Esophagus muscularis mucosa (tissue), 4 donors: ENCODE data around the gene RNF224. TPM values are rescaled to one million over a fixed set of nuclear protein-coding genes. Genes with fewer than 3 reads are reported as not detected.
A peak's percentile ranks its signal among the peaks of the same experiment; 100 is the strongest.

Experiments
- DNase-seq: peaks from one replicate; pipeline ENCODE4 v3.0.0-alpha.2; 2017; ENCODE audit errors: extremely low spot score
- H3K27ac ChIP-seq, 4 donors: fragments of 200-600 bp; sonication (generic); replicated peaks in 1 of 4; 1 replicate in 3 of 4; 2 replicates in 1 of 4; pipeline ENCODE4 v1.5.1; 2016 to 2019; ENCODE audit warnings: mild to moderate bottlenecking in 1 of 4
- H3K27me3 ChIP-seq, 4 donors: fragments of 200-600 bp; sonication (generic); one replicate each; pipeline versions ENCODE4 v1.5.1 to v1.6.0; 2016 to 2019
- H3K36me3 ChIP-seq, 4 donors: fragments of 200-600 bp; sonication (generic); one replicate each; pipeline ENCODE4 v1.5.1; 2016 to 2019
- H3K4me1 ChIP-seq, 4 donors: fragments of 200-600 bp; sonication (generic); one replicate each; pipeline ENCODE4 v1.5.1; 2016 to 2019
- H3K4me3 ChIP-seq, 4 donors: fragments of 200-600 bp; sonication (generic); 1 replicate in 2 of 4; 2 replicates in 2 of 4; pipeline ENCODE4 v1.5.1; 2016 to 2019; ENCODE audit warnings: mild to moderate bottlenecking in 4 of 4, moderate library complexity in 1 of 4
- H3K9me3 ChIP-seq, 4 donors: fragments of 200-600 bp; sonication (generic); 1 replicate in 3 of 4; 2 replicates in 1 of 4; pipeline ENCODE4 v1.5.1; 2016 to 2019
- EP300 ChIP-seq: sonication (generic); formaldehyde crosslinking; IDR thresholded peaks from one replicate; pipeline ENCODE4 v1.6.1; 2017; ENCODE audit warnings: antibody characterized with exemption
- POLR2A ChIP-seq: fragments of 450-650 bp; IDR thresholded peaks from one replicate; pipeline ENCODE4 v1.6.1; 2017; ENCODE audit warnings: antibody characterized with exemption, moderate library complexity, mild to moderate bottlenecking, low read depth
- POLR2AphosphoS5 ChIP-seq, 2 donors: sonication (generic); formaldehyde crosslinking; IDR thresholded peaks; one replicate each; pipeline ENCODE4 v1.6.1; 2017; ENCODE audit warnings: antibody characterized with exemption in 2 of 2
- WGBS: methylation state at CpG from one replicate; pipeline ENCODE4 v1.1.5; 2018; 5-methylcytosine and 5-hydroxymethylcytosine counted together
- intact Hi-C: fragments of 100-400 bp; cut with DNase I; formaldehyde crosslinking; loops from one replicate; pipeline ENCODE4 v1.15.1; 2023
- total RNA-seq, 4 donors: library from RNA; depleted of rRNA; stranded (reverse); fragments of >200 nt; gene quantifications; one replicate each; pipeline versions ENCODE4 v1.1.0 to v1.2.1, GENCODE V29; 2016
- TF ChIP-seq, protein P1 (sequence below), 3 experiments: fragments of 200-600 bp in 2 of 3; fragments of 450-650 bp in 1 of 3; sonication (generic) in 2 of 3; IDR thresholded peaks; one replicate each; pipeline ENCODE4 v1.5.1; 2017 to 2019; ENCODE audit warnings: antibody characterized with exemption in 3 of 3, mild to moderate bottlenecking in 2 of 3, moderate library complexity in 1 of 3

RNF224 gene
- total RNA-seq, 4 donors from 2014 or later = not detected

DNA sequence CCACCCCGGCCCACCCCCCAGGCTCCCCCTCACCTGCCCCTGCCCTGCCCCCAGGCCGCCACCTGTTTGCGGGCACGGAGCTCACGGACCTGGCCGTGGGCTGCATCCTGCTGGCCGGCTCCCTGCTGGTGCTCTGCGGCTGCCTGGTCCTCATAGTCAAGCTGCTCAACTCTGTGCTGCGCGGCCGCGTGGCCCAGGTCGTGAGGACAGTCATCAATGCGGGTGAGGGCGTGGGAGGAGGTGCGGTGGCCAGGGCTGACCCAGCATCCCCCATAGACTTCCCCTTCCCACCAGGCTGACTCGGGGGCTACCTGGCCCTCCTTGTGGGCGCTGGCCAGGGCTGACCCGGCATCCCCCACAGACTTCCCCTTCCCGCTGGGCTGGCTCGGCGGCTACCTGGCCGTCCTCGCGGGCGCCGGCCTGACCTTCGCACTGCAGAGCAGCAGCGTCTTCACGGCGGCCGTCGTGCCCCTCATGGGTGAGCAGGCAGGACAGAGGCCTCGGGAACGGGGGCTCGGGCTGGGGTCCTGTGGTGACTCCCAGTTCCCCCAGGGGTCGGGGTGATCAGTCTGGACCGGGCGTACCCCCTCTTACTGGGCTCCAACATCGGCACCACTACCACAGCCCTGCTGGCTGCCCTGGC, 6.9 kb downstream of the RNF224 start:
- Histone ChIP-seq H3K27ac (no peak overlapping the region), H3K9me3 (no peaks in the 10 kb centered on the region), H3K27me3 (peaks cover 0 to 61% (median 36%) of the 10 kb centered on the region in 4 donors), H3K4me3 (no peak overlapping the region), H3K4me1 (peaks cover 32 to 46% (median 36%) of the 10 kb centered on the region in 4 donors), H3K36me3 (no peaks in the 10 kb centered on the region)
- TF ChIP-seq POLR2A (no peak), EP300 (no peak), POLR2AphosphoS5 (IDR thresholded peaks at IDR 0.05) (no peak)
- TF ChIP-seq, protein P1, sequence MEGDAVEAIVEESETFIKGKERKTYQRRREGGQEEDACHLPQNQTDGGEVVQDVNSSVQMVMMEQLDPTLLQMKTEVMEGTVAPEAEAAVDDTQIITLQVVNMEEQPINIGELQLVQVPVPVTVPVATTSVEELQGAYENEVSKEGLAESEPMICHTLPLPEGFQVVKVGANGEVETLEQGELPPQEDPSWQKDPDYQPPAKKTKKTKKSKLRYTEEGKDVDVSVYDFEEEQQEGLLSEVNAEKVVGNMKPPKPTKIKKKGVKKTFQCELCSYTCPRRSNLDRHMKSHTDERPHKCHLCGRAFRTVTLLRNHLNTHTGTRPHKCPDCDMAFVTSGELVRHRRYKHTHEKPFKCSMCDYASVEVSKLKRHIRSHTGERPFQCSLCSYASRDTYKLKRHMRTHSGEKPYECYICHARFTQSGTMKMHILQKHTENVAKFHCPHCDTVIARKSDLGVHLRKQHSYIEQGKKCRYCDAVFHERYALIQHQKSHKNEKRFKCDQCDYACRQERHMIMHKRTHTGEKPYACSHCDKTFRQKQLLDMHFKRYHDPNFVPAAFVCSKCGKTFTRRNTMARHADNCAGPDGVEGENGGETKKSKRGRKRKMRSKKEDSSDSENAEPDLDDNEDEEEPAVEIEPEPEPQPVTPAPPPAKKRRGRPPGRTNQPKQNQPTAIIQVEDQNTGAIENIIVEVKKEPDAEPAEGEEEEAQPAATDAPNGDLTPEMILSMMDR (IDR thresholded peaks at IDR 0.05) = no peak
- intact Hi-C loops = no loop called here
- no peak for DNase-seq
- WGBS = 69% methylated on average over 13 of the region's 40 CpGs

DNA sequence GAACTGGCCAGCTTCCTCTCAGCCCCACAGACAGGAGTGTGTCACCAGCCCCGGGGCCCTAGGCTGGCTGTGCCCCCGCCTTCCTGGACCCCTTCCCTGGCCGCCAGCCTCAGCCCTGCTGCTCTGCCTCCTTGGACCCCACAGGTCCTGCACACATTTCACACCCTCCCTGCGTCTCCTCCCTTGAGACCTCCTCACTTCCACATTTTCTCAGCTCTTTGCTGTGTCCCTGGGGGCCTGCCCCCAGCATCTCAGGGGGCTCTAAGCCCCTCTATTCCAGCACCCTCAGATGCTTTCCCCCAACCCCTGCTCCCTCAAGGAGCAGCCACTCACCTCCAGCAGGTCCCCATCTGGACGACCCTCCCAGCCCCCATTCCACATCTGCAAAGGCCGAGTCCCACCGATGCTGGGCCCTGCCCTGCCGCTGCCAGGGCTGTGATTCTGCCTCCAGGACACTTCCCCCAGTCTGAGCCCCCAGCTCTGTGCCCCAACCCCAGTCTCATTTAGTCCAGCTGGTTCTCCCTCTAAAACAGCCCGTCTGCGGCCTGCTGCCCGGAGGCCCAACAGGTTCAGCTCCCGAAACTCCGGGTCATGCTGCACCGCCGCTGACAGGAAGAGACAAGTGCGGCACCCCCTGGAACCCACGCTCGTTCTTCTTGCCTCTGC, 7.6 kb downstream of the RNF224 start:
- H3K4me3 ChIP-seq = no peak overlapping the region
- TF ChIP-seq POLR2AphosphoS5 (IDR thresholded peaks at IDR 0.05) (no peak), POLR2A (no peak), EP300 (no peak)
- TF ChIP-seq, protein P1 (IDR thresholded peaks at IDR 0.05) = no peak
- WGBS = 71% methylated on average over 16 of the region's 18 CpGs
- H3K36me3 ChIP-seq = no peaks in the 10 kb centered on the region
- peaks cover 39 to 53% (median 43%) of the 10 kb centered on the region in 4 donors for H3K4me1 ChIP-seq
- intact Hi-C loops = no loop called here
- no peak for DNase-seq
- no peaks in the 10 kb centered on the region for H3K9me3 ChIP-seq
- H3K27ac ChIP-seq = no peak overlapping the region
- peaks cover 0 to 54% (median 29%) of the 10 kb centered on the region in 4 donors for H3K27me3 ChIP-seq

DNA sequence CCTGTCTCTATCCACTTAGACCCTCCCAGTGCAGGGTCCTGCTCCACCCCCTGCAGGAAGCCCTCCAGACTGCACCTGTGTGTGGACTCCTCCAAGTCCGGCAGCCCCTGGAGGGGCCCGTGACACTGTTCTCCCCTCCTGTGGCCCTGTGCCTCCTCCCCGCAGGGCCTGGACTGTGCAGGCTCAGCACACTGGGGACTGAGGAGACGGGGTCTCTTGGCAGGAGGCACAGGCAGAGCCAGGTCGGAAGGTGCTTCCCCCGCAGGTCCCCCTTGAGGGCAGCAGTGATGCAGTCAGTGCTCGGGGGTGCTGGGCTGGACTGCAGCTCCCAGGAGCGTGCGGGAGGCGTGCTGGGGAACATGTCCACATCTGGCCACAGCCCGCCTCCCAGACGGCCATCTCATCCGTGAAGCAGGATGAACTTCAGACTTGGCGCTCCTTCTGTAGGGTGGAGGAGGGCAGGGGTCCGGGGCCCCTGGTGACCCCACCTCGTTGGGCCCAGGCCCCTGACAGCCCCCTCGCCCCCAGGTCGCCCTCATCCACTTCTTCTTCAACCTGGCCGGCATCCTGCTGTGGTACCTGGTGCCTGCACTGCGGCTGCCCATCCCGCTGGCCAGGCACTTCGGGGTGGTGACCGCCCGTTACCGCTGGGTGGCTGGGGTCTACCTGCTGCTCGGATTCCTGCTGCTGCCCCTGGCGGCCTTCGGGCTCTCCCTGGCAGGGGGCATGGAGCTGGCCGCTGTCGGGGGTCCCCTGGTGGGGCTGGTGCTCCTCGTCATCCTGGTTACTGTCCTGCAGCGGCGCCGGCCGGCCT, 8.3 kb downstream of the RNF224 start:
- Histone ChIP-seq H3K36me3 (no peaks in the 10 kb centered on the region), H3K4me1 (peaks cover 40 to 60% (median 48%) of the 10 kb centered on the region in 4 donors), H3K4me3 (peak overlapping the region; percentile 29 to 43 (median 37)), H3K9me3 (no peaks in the 10 kb centered on the region), H3K27me3 (peaks cover 0 to 46% (median 22%) of the 10 kb centered on the region in 4 donors), H3K27ac (peak overlapping the region in 1 of 4 donors; percentile 1)
- DNase-seq = no peak
- 52% methylated on average over 4 of the region's 35 CpGs for WGBS
- intact Hi-C loops = no loop called here
- TF ChIP-seq EP300 = no peak
- TF ChIP-seq POLR2A = no peak
- TF ChIP-seq, protein P1 (IDR thresholded peaks at IDR 0.05) = no peak
- TF ChIP-seq POLR2AphosphoS5 (IDR thresholded peaks at IDR 0.05) = no peak

DNA sequence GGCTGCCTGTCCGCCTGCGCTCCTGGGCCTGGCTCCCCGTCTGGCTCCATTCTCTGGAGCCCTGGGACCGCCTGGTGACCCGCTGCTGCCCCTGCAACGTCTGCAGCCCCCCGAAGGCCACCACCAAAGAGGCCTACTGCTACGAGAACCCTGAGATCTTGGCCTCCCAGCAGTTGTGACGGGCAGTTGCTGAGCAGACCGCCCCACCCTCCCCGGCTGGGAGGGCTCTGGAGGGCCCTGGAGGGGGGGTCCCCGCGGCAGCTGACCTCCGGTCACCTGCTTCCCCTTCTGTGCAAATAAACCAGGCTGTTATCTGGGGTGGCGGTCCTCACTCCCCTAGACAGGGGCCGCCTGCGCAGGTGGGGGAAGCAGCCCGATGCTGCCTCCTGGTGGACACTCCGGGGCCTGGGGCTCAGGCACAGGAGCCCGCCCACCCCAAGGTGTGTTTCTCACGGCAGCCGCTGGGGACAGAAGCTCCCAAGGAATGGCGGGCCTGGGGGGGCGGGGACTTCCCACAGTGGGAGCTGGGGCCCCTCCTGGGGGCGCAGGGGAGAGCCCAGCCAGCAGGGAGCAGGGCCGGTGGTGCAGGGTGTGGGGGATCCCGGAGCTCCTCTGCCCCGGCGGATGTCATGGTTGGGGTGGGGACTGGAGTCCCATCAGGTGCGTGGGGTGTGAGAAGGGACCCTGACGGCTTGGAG, 9.1 kb downstream of the RNF224 start:
- peak overlapping the region in 1 of 4 donors; percentile 1 for H3K27ac ChIP-seq
- no peaks in the 10 kb centered on the region for H3K36me3 ChIP-seq
- WGBS = 13% methylated on average over 9 of the region's 31 CpGs
- H3K9me3 ChIP-seq = no peaks in the 10 kb centered on the region
- H3K27me3 ChIP-seq = peaks cover 0 to 39% (median 15%) of the 10 kb centered on the region in 4 donors
- intact Hi-C loops = no loop called here
- H3K4me1 ChIP-seq = peaks cover 40 to 60% (median 48%) of the 10 kb centered on the region in 4 donors
- H3K4me3 ChIP-seq = peak overlapping the region; percentile 29 to 43 (median 37)
- TF ChIP-seq, protein P1 (IDR thresholded peaks at IDR 0.05) = peak in 2 of 3 experiments; percentile 97 to 99
- peak; percentile 23 to 67 for TF ChIP-seq POLR2AphosphoS5 (IDR thresholded peaks at IDR 0.05)
- no peak for TF ChIP-seq EP300
- DNase-seq = peak; percentile 95
